Loucy (cell line): ENCODE measurements around the gene CCDC158.

Experiments used
- EZH2phosphoT487 ChIP-seq: fragments of 200-600 bp; IDR thresholded peaks from 2 replicates; pipeline ENCODE4 v1.6.1; 2018; ENCODE audit warnings: antibody characterized with exemption, mild to moderate bottlenecking, moderate library complexity, borderline replicate concordance
- TF ChIP-seq, protein P1 (sequence below): fragments of 200-600 bp; sonication (generic); conservative IDR thresholded peaks from 2 replicates; pipeline ENCODE4 v1.5.1; 2014; ENCODE audit warnings: mild to moderate bottlenecking, antibody characterized with exemption, low read length

DNA sequence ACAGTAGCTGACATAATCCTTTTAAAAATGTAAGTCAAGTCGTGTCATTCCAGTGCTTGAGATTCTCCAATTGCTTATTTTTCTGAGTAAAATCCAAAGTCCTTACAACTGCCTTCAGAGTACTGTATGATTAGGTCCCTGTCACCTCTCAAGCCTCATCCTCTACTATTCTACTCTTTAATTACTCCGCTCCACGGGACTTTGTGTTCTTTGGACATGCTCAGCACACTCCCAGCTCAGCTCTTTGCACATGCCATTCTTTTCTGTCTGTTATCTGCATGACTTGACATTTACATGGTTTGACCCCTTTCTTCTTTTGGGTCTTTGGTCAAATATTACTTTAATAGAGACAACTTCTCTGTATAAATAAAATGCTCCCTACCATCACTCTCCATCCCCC is 154.3 kb downstream of the CCDC158 start:
- TF ChIP-seq, protein P1, sequence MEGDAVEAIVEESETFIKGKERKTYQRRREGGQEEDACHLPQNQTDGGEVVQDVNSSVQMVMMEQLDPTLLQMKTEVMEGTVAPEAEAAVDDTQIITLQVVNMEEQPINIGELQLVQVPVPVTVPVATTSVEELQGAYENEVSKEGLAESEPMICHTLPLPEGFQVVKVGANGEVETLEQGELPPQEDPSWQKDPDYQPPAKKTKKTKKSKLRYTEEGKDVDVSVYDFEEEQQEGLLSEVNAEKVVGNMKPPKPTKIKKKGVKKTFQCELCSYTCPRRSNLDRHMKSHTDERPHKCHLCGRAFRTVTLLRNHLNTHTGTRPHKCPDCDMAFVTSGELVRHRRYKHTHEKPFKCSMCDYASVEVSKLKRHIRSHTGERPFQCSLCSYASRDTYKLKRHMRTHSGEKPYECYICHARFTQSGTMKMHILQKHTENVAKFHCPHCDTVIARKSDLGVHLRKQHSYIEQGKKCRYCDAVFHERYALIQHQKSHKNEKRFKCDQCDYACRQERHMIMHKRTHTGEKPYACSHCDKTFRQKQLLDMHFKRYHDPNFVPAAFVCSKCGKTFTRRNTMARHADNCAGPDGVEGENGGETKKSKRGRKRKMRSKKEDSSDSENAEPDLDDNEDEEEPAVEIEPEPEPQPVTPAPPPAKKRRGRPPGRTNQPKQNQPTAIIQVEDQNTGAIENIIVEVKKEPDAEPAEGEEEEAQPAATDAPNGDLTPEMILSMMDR = no peak
- TF ChIP-seq EZH2phosphoT487 = no peak
